Prostate gland (tissue), 2 donors: ENCODE results near the gene ETV6. TPM values are rescaled to one million over a fixed set of nuclear protein-coding genes. Genes with fewer than 3 reads are reported as not detected.
A peak's percentile ranks its signal among the peaks of the same experiment; 100 is the strongest.

Source experiments
- DNase-seq: peaks from one replicate; pipeline ENCODE4 v3.0.0-alpha.2; 2019; ENCODE audit warnings: low spot score
- H3K27ac ChIP-seq, 2 donors: fragments of 200-600 bp; sonication (generic); 2 replicates each; pipeline ENCODE4 v1.5.1; 2017 to 2019
- H3K27me3 ChIP-seq: fragments of 200-600 bp; sonication (generic); replicated peaks from 2 replicates; pipeline ENCODE4 v1.5.1; 2019; ENCODE audit not compliant: insufficient read depth
- H3K36me3 ChIP-seq, 2 donors: fragments of 200-600 bp; sonication (generic); 1 replicate in 1 of 2; 2 replicates in 1 of 2; pipeline versions ENCODE4 v1.5.1 to v1.8.1; 2017 to 2019
- H3K4me1 ChIP-seq: fragments of 200-600 bp; sonication (generic); replicated peaks from 2 replicates; pipeline ENCODE4 v1.5.1; 2019
- H3K4me3 ChIP-seq, 2 donors: fragments of 200-600 bp; sonication (generic); 2 replicates each; pipeline ENCODE4 v1.5.1; 2017 to 2019
- H3K9me3 ChIP-seq: fragments of 200-600 bp; sonication (generic); 2 replicates; pipeline ENCODE4 v1.5.1; 2017
- CTCF ChIP-seq, 4 experiments: fragments of 200-600 bp in 2 of 4; fragments of 450-650 bp in 2 of 4; sonication (generic) in 2 of 4; IDR thresholded peaks; 1 replicate in 3 of 4; 2 replicates in 1 of 4; pipeline ENCODE4 v1.5.1; 2016 to 2019; ENCODE audit warnings: antibody characterized with exemption in 4 of 4, mild to moderate bottlenecking in 2 of 4, moderate library complexity in 2 of 4
- POLR2A ChIP-seq: fragments of 450-650 bp; IDR thresholded peaks from one replicate; pipeline ENCODE4 v1.6.1; 2016; ENCODE audit warnings: antibody characterized with exemption, mild to moderate bottlenecking
- POLR2AphosphoS5 ChIP-seq: sonication (generic); formaldehyde crosslinking; IDR thresholded peaks from one replicate; pipeline ENCODE4 v1.6.1; 2017; ENCODE audit warnings: antibody characterized with exemption
- WGBS: methylation state at CpG from one replicate; pipeline ENCODE4 v1.1.5; 2018; 5-methylcytosine and 5-hydroxymethylcytosine counted together
- intact Hi-C: fragments of 100-400 bp; cut with DNase I; formaldehyde crosslinking; loops from one replicate; pipeline ENCODE4 v1.14.2; 2022
- total RNA-seq, 2 donors: library from RNA; depleted of rRNA; stranded (reverse); fragments of >200 nt; gene quantifications; one replicate each; pipeline ENCODE4 v1.1.0, GENCODE V29; 2016

ETV6 gene
- total RNA-seq, 2 donors from 2014 or later, result 26.7 to 33.6 TPM

DNA sequence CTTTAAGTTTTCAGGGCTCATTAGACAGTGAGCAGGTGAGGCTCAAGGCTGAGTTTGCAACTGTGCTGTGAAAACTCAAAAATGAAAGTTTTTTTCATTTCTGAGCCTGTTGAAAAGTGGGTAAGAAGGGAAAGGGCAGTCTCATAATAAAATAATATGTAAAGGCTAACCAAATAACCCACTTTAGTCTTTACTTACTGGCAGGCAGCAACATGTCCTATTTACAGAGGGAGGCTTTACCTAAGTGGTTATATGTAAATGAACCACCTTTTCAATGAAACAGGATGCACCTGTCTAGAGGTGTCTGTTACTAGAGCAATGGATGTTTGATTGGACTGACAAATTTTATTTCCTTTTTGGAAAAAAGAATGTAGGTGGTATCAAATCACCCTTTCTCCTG, 158.0 kb downstream of the ETV6 start:
- intact Hi-C loops, result no loop called here
- no peak for DNase-seq
- no peaks in the 10 kb centered on the region for H3K36me3 ChIP-seq
- H3K4me3 ChIP-seq, result no peak overlapping the region
- H3K4me1 ChIP-seq, result no peaks in the 10 kb centered on the region
- no peak overlapping the region for H3K27ac ChIP-seq
- H3K27me3 ChIP-seq, result no peaks in the 10 kb centered on the region
- no peaks in the 10 kb centered on the region for H3K9me3 ChIP-seq
- no peak for TF ChIP-seq CTCF (IDR thresholded peaks at IDR 0.05)
- no peak for TF ChIP-seq POLR2A
- no peak for TF ChIP-seq POLR2AphosphoS5

- intact Hi-C loops, result no loop called here
- no peaks in the 10 kb centered on the region for H3K9me3 ChIP-seq
- H3K27me3 ChIP-seq, result no peaks in the 10 kb centered on the region
- no peaks in the 10 kb centered on the region for H3K4me1 ChIP-seq
- TF ChIP-seq POLR2A, result no peak
- TF ChIP-seq CTCF (IDR thresholded peaks at IDR 0.05), result no peak
- no peak for TF ChIP-seq POLR2AphosphoS5
- DNase-seq, result no peak
- H3K36me3 ChIP-seq, result no peaks in the 10 kb centered on the region
- whole genome bisulfite sequencing, result 96% methylated on average over 8 of the region's 8 CpGs
- no peak overlapping the region for H3K27ac ChIP-seq
- no peak overlapping the region for H3K4me3 ChIP-seq
Observed at GRCh38 chr12:11808931-11809330, 159.5 kb downstream of the ETV6 start.

- Histone ChIP-seq H3K27ac (no peak overlapping the region), H3K36me3 (no peaks in the 10 kb centered on the region), H3K4me3 (no peak overlapping the region), H3K4me1 (no peaks in the 10 kb centered on the region), H3K9me3 (no peaks in the 10 kb centered on the region), H3K27me3 (no peaks in the 10 kb centered on the region)
- DNase-seq, result no peak
- intact Hi-C loops, result no loop called here
- TF ChIP-seq POLR2AphosphoS5 (no peak), CTCF (IDR thresholded peaks at IDR 0.05) (no peak), POLR2A (no peak)
- 87% methylated on average over 3 of the region's 3 CpGs for WGBS
Observed at GRCh38 chr12:11810206-11810545, 160.7 kb downstream of the ETV6 start.

DNA sequence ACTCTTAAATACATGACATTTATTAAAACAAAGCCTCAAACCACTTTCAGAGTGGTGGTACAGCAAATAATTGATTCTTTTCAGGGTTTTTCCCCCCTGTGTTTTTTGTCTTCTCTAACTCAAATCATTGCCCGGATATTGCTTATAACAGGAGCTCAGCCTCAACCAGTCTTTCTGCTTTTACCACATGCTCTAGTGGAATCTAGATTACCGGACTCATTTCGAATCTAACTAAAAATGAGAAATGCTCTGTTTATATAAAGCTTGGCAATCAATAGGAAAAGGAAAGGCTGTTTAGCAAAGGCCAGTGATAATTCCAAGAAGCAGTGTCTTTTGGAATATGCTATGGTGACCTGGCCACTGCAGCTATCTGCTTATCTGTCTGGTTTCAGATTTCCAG, 161.5 kb downstream of the ETV6 start:
- 19% methylated on average over 3 of the region's 3 CpGs for WGBS
- H3K27ac ChIP-seq, result no peak overlapping the region
- intact Hi-C loops, result no loop called here
- no peaks in the 10 kb centered on the region for H3K9me3 ChIP-seq
- no peaks in the 10 kb centered on the region for H3K36me3 ChIP-seq
- H3K27me3 ChIP-seq, result no peaks in the 10 kb centered on the region
- H3K4me3 ChIP-seq, result no peak overlapping the region
- TF ChIP-seq POLR2A (no peak), POLR2AphosphoS5 (peak; percentile 8)
- no peaks in the 10 kb centered on the region for H3K4me1 ChIP-seq
- no peak for DNase-seq

GRCh38 chr12:11812241-11812585, 162.7 kb downstream of the ETV6 start:
- no peak for TF ChIP-seq CTCF (IDR thresholded peaks at IDR 0.05)
- no peak for TF ChIP-seq POLR2A
- no peak for TF ChIP-seq POLR2AphosphoS5
- WGBS, result 37% methylated on average over 2 of the region's 2 CpGs
- no peak for DNase-seq
- no peaks in the 10 kb centered on the region for H3K27me3 ChIP-seq
- no peak overlapping the region for H3K4me3 ChIP-seq
- no peaks in the 10 kb centered on the region for H3K9me3 ChIP-seq
- no peaks in the 10 kb centered on the region for H3K4me1 ChIP-seq
- intact Hi-C loops, result no loop called here
- H3K27ac ChIP-seq, result peak overlapping the region; percentile 47 to 69
- no peaks in the 10 kb centered on the region for H3K36me3 ChIP-seq
